Measurements from ENCODE around the gene OR2T29. TPM values are rescaled to one million over a fixed set of nuclear protein-coding genes. Genes with fewer than 3 reads are reported as not detected.
"Not testable (repeated sequence)": the region's sequence is repeated elsewhere in the genome, so short reads cannot be mapped to it uniquely, and the experiment has no call there.

The OR2T29 gene
- total and polyA plus RNA-seq, 2 of the 8 experiments (the other 6 are each of a cell fraction or from before 2014, with no cell fraction given), result not detected

GRCh38 chr1:248573856-248574255, 11.3 kb upstream of the OR2T29 start:
- H3K4me2 ChIP-seq (ENCODE audit: insufficient read depth in 1 of 2, low read depth in 2 of 2, low read length in 2 of 2); H3K9ac ChIP-seq (replicated peaks in 1 of 4; ENCODE audit: extremely low read depth in 1 of 4, low read depth in 3 of 4, low read length in 3 of 4); H3K79me1 ChIP-seq (ENCODE audit: low read depth, low read length); POLR2A ChIA-PET (ENCODE audit: partially characterized antibody); H2BK5ac ChIP-seq (ENCODE audit: low read depth, low read length); DNase-seq (ENCODE audit: low read depth in 1 of 2, low spot score in 2 of 2); H3K27ac ChIP-seq (ENCODE audit: low read depth, low read length); H3K79me2 ChIP-seq (ENCODE audit: control insufficient read depth in 1 of 2, insufficient read depth in 2 of 2, low read length in 2 of 2); H3K4me1 ChIP-seq (replicated peaks in 1 of 4; ENCODE audit: control insufficient read depth in 3 of 4, insufficient read depth in 4 of 4, low read length in 3 of 4); H2BK120ac ChIP-seq (replicated peaks; ENCODE audit: low read depth, low read length); H3K36me3 ChIP-seq (ENCODE audit: control insufficient read depth in 2 of 4, insufficient read depth in 4 of 4, low read length in 3 of 4); H4K91ac ChIP-seq (replicated peaks; ENCODE audit: insufficient read length, low read length); H2BK20ac ChIP-seq (ENCODE audit: low read length); H2BK12ac ChIP-seq (ENCODE audit: low read depth, low read length); H3K18ac ChIP-seq (ENCODE audit: extremely low read depth, low read length); H2BK15ac ChIP-seq (ENCODE audit: low read length); H4K5ac ChIP-seq (ENCODE audit: insufficient read length, low read depth, low read length); H2AK5ac ChIP-seq (ENCODE audit: low read depth, low read length); H4K20me1 ChIP-seq (replicated peaks in 1 of 2; ENCODE audit: control insufficient read depth in 1 of 2, insufficient read depth in 2 of 2, low read length in 2 of 2); H3K4ac ChIP-seq (replicated peaks; ENCODE audit: insufficient read length, low read depth, low read length); H2AFZ ChIP-seq (ENCODE audit: low read length); H3K27me3 ChIP-seq (replicated peaks in 1 of 4; ENCODE audit: control insufficient read depth in 3 of 4, extremely low read depth in 1 of 4, insufficient read depth in 3 of 4, low read length in 3 of 4); H4K8ac ChIP-seq (ENCODE audit: extremely low read depth, insufficient read depth, low read length); H3K23ac ChIP-seq (ENCODE audit: insufficient read length); H3K14ac ChIP-seq (ENCODE audit: insufficient read length); CTCF ChIA-PET (ENCODE audit: partially characterized antibody); H3K56ac ChIP-seq (replicated peaks; ENCODE audit: insufficient read length, low read depth, low read length); H3K23me2 ChIP-seq (ENCODE audit: low read depth, low read length); FAIRE-seq; H3K4me3 ChIP-seq (ENCODE audit: extremely low read depth in 1 of 4, insufficient read depth in 2 of 4, low read depth in 3 of 4, low read length in 4 of 4): not testable (repeated sequence)
- WGBS, 2 experiments (ENCODE audit: extremely low coverage in 1 of 2, insufficient coverage in 1 of 2, insufficient read length in 1 of 2, insufficient replicate concordance in 2 of 2, low coverage in 1 of 2, low lambda C conversion rate in 2 of 2, missing lambda C conversion rate in 1 of 2), result 89% methylated on average over 5 of the region's 8 CpGs; no CpG with 5 or more reads in 1 of the 2 experiments
- H3K9me3 ChIP-seq (ENCODE audit: insufficient read depth in 2 of 2, low read depth in 1 of 2, low read length in 1 of 2), result peaks cover 12 to 20% of the 10 kb centered on the region in 2 experiments; a peak in 3 of 4 replicates

GRCh38 chr1:248572049-248572448, 9.5 kb upstream of the OR2T29 start:
- H2AFZ ChIP-seq (ENCODE audit: low read length); H3K18ac ChIP-seq (ENCODE audit: extremely low read depth, low read length); H3K4me1 ChIP-seq (replicated peaks in 1 of 4; ENCODE audit: control insufficient read depth in 3 of 4, insufficient read depth in 4 of 4, low read length in 3 of 4); H2BK5ac ChIP-seq (ENCODE audit: low read depth, low read length); H3K79me2 ChIP-seq (ENCODE audit: control insufficient read depth in 1 of 2, insufficient read depth in 2 of 2, low read length in 2 of 2); H3K36me3 ChIP-seq (ENCODE audit: control insufficient read depth in 2 of 4, insufficient read depth in 4 of 4, low read length in 3 of 4); H3K23ac ChIP-seq (ENCODE audit: insufficient read length); H4K91ac ChIP-seq (replicated peaks; ENCODE audit: insufficient read length, low read length); H3K27ac ChIP-seq (ENCODE audit: low read depth, low read length); H4K8ac ChIP-seq (ENCODE audit: extremely low read depth, insufficient read depth, low read length); H2BK15ac ChIP-seq (ENCODE audit: low read length); H3K14ac ChIP-seq (ENCODE audit: insufficient read length); CTCF ChIA-PET (ENCODE audit: partially characterized antibody); H4K20me1 ChIP-seq (replicated peaks in 1 of 2; ENCODE audit: control insufficient read depth in 1 of 2, insufficient read depth in 2 of 2, low read length in 2 of 2); H4K5ac ChIP-seq (ENCODE audit: insufficient read length, low read depth, low read length); H3K4me3 ChIP-seq (ENCODE audit: extremely low read depth in 1 of 4, insufficient read depth in 2 of 4, low read depth in 3 of 4, low read length in 4 of 4); H3K4me2 ChIP-seq (ENCODE audit: insufficient read depth in 1 of 2, low read depth in 2 of 2, low read length in 2 of 2); H3K56ac ChIP-seq (replicated peaks; ENCODE audit: insufficient read length, low read depth, low read length); H3K4ac ChIP-seq (replicated peaks; ENCODE audit: insufficient read length, low read depth, low read length); FAIRE-seq; H2AK5ac ChIP-seq (ENCODE audit: low read depth, low read length); H3K27me3 ChIP-seq (replicated peaks in 1 of 4; ENCODE audit: control insufficient read depth in 3 of 4, extremely low read depth in 1 of 4, insufficient read depth in 3 of 4, low read length in 3 of 4); POLR2A ChIA-PET (ENCODE audit: partially characterized antibody); H2BK120ac ChIP-seq (replicated peaks; ENCODE audit: low read depth, low read length); H3K79me1 ChIP-seq (ENCODE audit: low read depth, low read length); H3K23me2 ChIP-seq (ENCODE audit: low read depth, low read length); DNase-seq (ENCODE audit: low read depth in 1 of 2, low spot score in 2 of 2); H3K9ac ChIP-seq (replicated peaks in 1 of 4; ENCODE audit: extremely low read depth in 1 of 4, low read depth in 3 of 4, low read length in 3 of 4); H2BK12ac ChIP-seq (ENCODE audit: low read depth, low read length); H2BK20ac ChIP-seq (ENCODE audit: low read length): not testable (repeated sequence)
- H3K9me3 ChIP-seq (ENCODE audit: insufficient read depth in 2 of 2, low read depth in 1 of 2, low read length in 1 of 2), result peaks cover 8 to 13% of the 10 kb centered on the region in 2 experiments; a peak in 1 of 4 replicates
- WGBS, 2 experiments (ENCODE audit: extremely low coverage in 1 of 2, insufficient coverage in 1 of 2, insufficient read length in 1 of 2, insufficient replicate concordance in 2 of 2, low coverage in 1 of 2, low lambda C conversion rate in 2 of 2, missing lambda C conversion rate in 1 of 2), result no CpG with 5 or more reads among the region's 1 CpG
